Muscle layer of colon (tissue), 2 donors: ENCODE measurements around the gene WHRN.

ENCODE experiments used
- H3K27ac ChIP-seq: one replicate; pipeline ENCODE4 v1.7.0; 2013; ENCODE audit warnings: low read depth, mild to moderate bottlenecking, low read length, moderate library complexity
- H3K27me3 ChIP-seq, 2 donors: one replicate each; pipeline ENCODE4 v1.7.0; 2013; ENCODE audit warnings: low read length in 2 of 2, mild to moderate bottlenecking in 2 of 2; ENCODE audit not compliant: insufficient read depth in 2 of 2, control insufficient read depth in 1 of 2
- H3K36me3 ChIP-seq: one replicate; pipeline ENCODE4 v1.7.0; 2013; ENCODE audit warnings: mild to moderate bottlenecking, low read length; ENCODE audit not compliant: insufficient read depth
- H3K4me1 ChIP-seq: one replicate; pipeline ENCODE4 v1.7.0; 2013; ENCODE audit warnings: mild to moderate bottlenecking, low read length; ENCODE audit not compliant: insufficient read depth
- H3K4me3 ChIP-seq, 2 donors: one replicate each; pipeline ENCODE4 v1.7.0; 2013; ENCODE audit warnings: low read length in 2 of 2, low read depth in 1 of 2, mild to moderate bottlenecking in 1 of 2, moderate library complexity in 1 of 2
- H3K9ac ChIP-seq: one replicate; pipeline ENCODE4 v1.7.0; 2013; ENCODE audit warnings: low read length
- H3K9me3 ChIP-seq: one replicate; pipeline ENCODE4 v1.7.0; 2013; ENCODE audit warnings: mild to moderate bottlenecking, low read length
- donor health status: abdominal sarcoma.
- donor health status: Adenocarcinoma of cecum.

Gene WHRN

DNA sequence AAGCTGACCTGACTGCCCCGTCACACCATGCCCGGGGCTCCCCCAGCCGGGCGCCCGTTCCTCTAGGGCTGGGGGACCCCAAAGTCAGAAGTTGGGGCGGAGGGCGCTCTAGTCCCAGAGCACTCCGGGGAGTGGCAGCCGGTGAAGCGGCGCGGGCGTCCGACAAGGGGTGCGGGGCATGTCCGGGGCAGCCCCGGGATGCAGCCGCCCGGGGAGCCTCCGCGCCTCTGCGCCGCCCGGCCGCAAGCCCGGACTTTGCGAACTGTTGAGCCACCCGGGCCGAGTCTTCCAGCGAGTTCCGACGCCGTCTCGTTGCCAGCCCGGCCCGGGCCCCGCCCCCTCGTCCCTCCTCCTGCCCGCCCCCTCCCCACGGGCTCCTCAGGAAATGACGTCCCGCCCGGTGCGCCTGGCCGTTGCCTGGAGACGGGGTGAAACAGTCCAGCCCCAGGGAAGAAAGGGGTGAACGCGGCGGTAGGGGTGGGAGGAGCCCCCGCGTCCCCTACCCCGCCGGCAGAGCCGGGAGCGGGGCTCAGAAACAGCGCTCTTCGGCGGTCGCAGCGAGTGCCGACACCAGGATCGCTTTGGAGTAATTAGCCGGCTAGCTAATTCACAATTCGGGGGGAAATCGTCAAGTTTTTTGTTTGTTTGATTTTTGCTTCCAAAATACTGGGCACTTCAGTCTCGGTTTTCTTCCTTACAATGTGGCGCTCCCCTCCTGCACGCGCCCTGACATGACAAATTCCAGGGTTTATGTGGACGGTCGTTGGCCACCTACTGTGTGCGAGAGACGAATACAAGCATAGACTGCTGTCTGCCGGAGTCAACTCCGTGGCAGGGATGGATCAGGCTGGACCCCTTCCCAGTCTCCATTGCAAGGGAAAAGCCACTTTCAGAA, at the start of gene WHRN:
Gene WHRN, minus strand, starts transcription at position 287 of the 895 bp plus-strand sequence. CDS start 672 bp downstream, outside the sequence.
- Histone ChIP-seq H3K27me3 (no peaks in the 10 kb centered on the region), H3K4me3 (peak within 1 kb of the TSS; percentile 72 to 94), H3K36me3 (no peaks in the 10 kb centered on the region), H3K9me3 (no peaks in the 10 kb centered on the region), H3K27ac (peak within 1 kb of the TSS; percentile 96), H3K4me1 (peaks cover 28% of the 10 kb centered on the region), H3K9ac (peak within 1 kb of the TSS; percentile 75)

DNA sequence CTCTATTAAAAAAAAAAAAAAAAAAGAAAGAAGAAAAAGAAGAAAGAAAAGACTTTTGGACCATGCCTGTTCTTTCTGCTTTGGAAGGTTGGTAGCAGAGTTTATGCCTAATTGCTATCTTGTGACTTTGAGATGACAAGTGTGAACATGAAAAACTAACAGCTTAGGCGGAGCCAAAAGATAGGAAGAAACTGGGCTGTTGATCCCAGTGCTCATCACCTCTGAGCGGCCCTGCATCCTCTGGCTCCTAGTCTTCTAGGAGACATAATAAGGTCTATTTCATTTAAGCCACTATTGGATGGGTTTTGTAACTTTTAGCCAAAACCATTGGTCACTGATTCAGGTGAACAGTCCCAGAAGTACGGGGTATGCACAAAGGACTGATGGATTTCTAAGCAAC, 47.9 kb upstream of the WHRN start:
- no peaks in the 10 kb centered on the region for H3K27me3 ChIP-seq
- no peaks in the 10 kb centered on the region for H3K9me3 ChIP-seq
- no peak overlapping the region for H3K27ac ChIP-seq
- no peak overlapping the region for H3K9ac ChIP-seq
- H3K4me3 ChIP-seq = no peak overlapping the region
- H3K4me1 ChIP-seq = no peaks in the 10 kb centered on the region
- H3K36me3 ChIP-seq = no peaks in the 10 kb centered on the region

DNA sequence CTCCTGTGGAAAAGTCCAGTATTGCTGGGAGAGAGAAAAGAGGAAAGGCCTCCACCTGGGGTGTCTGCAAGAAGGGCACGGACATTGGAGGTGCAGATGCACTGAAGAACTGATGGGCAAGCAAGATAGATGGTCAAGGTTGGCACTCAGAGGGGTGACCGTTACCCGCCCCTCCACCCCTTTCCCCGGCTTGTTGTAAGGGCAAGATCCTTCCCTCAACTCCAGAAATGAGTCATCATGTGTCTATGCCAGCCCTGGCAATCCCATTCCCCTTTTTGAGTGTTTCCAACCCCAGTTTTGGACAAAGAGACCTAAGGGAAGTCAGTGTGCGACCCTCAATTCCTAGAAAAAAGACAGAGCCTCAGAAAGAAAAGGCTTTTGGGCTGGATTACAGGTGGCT, 47.4 kb upstream of the WHRN start:
- Histone ChIP-seq H3K9ac (no peak overlapping the region), H3K36me3 (no peaks in the 10 kb centered on the region), H3K9me3 (no peaks in the 10 kb centered on the region), H3K4me1 (no peaks in the 10 kb centered on the region), H3K27ac (no peak overlapping the region), H3K4me3 (no peak overlapping the region), H3K27me3 (no peaks in the 10 kb centered on the region)

DNA sequence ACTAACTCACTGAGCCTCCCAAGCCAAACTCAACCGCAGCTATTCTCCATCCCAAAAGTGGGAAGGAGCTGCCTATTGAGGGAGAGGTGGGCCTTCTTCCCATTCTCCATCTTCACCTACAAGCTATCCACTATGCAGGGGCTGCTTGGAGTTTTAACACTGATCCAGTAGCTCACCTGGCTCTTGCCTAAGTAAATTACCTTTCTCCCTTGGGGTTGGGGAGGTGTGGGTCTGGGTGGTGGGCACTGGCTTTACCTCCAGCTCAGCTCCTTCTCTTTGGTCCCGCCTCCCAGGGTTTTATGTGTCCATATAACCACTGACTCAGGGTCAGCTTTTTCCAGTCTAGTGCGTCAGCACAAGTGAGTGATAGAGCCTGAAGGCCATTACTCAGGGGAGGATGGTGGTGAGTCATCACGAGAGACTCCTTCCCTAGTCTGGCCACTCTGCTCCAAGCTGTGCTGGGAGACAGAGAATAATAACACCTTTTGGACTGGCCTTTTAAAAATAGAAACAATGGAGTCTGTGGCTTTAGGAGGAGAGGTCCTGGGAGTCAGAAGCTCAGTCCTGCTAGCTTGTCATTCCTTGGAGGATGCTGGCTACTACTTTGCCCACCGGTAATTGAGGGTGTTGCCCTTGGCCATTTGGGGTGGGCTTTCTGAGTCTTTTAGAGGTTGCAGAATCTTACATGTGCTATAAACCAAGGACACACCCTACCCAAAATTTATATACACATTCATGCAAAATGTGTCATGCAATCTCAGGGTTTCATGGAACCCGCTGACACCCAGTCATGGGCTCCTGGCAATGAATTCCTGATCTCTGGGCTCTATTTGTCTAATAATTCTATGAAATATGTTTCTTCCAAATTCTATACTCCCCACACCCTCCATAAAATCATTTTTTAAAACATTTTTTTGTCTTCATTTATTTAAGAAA, 46.7 kb upstream of the WHRN start:
- no peaks in the 10 kb centered on the region for H3K36me3 ChIP-seq
- H3K4me3 ChIP-seq = no peak overlapping the region
- H3K9me3 ChIP-seq = no peaks in the 10 kb centered on the region
- H3K9ac ChIP-seq = no peak overlapping the region
- no peaks in the 10 kb centered on the region for H3K4me1 ChIP-seq
- H3K27me3 ChIP-seq = no peaks in the 10 kb centered on the region
- no peak overlapping the region for H3K27ac ChIP-seq

DNA sequence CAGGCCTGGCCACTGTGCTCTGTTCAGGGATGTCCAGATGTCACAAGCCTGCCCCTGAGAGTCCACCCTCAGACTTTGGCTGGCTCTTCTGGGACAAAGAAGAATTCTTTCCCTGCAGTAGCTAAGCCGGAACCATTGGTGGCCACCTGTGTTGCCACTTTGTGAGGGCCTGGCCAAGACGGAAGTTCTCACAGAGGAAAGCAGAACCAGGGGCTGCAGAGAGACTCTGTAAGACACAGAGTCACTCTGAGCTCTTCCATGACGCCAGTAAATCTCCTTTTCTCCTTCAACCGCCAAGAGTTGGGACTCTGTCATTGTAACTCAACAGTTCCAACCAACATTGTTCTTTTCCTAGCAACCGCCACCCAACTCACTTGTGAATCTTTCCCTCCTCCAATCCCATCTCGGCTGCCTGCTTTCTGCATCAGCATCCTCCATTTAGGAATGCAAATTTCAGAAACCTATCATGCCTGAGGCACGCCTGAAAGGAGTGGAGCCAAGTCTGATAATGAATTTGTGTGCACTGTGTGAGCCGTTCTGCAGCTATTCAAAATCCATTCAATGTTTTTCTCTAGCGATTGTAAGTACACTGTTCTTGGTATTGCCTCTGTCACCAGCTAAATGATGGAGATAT, 44.5 kb upstream of the WHRN start:
- no peak overlapping the region for H3K27ac ChIP-seq
- no peaks in the 10 kb centered on the region for H3K27me3 ChIP-seq
- H3K36me3 ChIP-seq = no peaks in the 10 kb centered on the region
- no peaks in the 10 kb centered on the region for H3K9me3 ChIP-seq
- no peak overlapping the region for H3K4me3 ChIP-seq
- H3K4me1 ChIP-seq = no peaks in the 10 kb centered on the region
- no peak overlapping the region for H3K9ac ChIP-seq

DNA sequence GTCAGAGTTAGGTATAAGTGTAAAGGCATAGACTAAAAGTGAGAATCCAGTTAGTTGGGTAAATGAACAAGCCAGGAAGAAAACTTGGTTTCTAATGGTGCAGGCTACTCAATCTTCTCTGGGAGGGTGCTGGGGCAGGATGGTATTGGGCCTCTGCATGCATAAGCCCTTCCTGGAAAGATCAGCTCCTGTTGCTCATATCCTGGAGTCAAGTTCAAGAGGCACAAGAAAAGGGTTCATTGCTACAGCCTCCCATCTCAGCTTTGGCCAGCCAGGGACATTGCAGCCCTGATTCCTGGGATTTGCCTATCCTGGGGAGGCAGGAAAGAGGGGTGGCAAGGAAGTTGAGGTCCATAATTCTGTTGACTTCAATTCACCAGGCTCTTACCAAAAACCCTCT, 41.6 kb upstream of the WHRN start:
- Histone ChIP-seq H3K4me1 (no peaks in the 10 kb centered on the region), H3K27me3 (no peaks in the 10 kb centered on the region), H3K27ac (no peak overlapping the region), H3K36me3 (no peaks in the 10 kb centered on the region), H3K9me3 (no peaks in the 10 kb centered on the region), H3K9ac (no peak overlapping the region), H3K4me3 (no peak overlapping the region)

DNA sequence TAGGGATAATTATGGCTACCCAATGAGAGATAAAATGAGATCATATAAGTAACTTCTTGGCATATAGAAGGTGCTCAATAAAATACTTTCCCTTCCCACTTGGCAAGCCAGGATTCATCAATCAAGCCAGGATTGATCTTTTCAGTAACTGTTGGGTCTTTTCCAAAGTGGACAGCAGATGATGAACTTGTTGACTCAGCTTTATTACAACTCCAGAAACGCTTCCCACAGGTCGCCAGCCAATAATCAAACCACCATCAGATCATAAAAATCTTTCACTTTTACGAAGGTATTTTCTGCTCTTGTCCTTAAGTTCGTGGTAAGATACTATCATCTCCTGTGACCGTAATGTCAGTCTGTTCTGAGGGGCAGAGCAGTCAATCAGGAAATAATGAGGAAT, 39.8 kb upstream of the WHRN start:
- no peak overlapping the region for H3K4me3 ChIP-seq
- no peaks in the 10 kb centered on the region for H3K27me3 ChIP-seq
- no peak overlapping the region for H3K27ac ChIP-seq
- H3K4me1 ChIP-seq = no peaks in the 10 kb centered on the region
- H3K36me3 ChIP-seq = no peaks in the 10 kb centered on the region
- H3K9me3 ChIP-seq = no peaks in the 10 kb centered on the region
- no peak overlapping the region for H3K9ac ChIP-seq

DNA sequence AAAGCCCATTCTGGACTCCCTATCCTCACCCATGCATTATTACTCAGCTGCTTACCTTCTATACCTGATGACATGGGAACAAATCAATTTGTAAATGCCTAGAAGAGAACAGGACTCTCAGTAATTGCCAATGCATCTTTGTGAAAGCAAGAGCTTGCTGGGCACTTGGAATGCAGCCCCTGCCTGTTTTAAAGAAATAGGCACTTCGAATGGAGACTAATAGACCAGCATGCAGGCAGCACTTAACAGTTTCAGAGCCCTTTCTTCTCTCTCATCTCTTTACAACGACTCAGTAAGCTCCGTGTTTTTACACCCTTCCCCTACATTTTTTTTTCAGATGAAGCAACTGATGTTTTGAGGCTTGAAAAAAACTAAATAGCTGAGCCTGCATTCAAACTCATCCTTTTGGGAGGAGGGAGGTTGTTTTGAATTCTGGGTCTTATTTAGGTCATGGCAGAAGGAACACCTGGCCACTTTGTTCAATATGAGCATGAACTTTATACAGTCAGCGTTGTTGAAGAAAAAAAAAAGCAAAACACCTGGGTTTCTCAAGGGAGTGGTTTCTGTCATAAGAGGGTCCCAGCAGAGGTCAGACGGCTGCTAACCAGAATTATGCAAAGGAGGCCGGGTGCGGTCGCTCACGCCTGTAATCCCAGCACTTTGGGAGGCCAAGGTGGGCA, 34.6 kb upstream of the WHRN start:
- Histone ChIP-seq H3K36me3 (no peaks in the 10 kb centered on the region), H3K27ac (no peak overlapping the region), H3K4me3 (no peak overlapping the region), H3K4me1 (no peaks in the 10 kb centered on the region), H3K9ac (no peak overlapping the region), H3K27me3 (no peaks in the 10 kb centered on the region), H3K9me3 (no peaks in the 10 kb centered on the region)

DNA sequence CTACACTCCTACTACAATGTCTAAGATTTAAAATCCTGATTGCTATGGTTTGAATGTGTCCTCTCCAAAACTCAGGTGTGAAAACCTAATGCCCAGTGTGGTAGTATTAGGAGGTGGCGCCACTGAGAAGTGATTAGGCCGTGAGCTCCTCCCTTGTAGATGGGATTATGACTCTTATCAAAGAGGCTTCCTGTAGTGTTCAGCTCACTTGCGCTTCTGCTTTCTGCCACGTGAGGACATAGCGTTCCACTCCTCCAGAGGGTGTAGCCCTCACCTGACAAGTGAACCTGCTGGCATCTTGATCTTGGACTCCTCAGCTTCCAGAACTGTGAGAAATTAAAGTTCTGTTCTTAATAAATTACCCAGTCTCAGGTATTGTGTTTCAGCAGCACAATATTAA, 33.0 kb upstream of the WHRN start:
- no peak overlapping the region for H3K27ac ChIP-seq

DNA sequence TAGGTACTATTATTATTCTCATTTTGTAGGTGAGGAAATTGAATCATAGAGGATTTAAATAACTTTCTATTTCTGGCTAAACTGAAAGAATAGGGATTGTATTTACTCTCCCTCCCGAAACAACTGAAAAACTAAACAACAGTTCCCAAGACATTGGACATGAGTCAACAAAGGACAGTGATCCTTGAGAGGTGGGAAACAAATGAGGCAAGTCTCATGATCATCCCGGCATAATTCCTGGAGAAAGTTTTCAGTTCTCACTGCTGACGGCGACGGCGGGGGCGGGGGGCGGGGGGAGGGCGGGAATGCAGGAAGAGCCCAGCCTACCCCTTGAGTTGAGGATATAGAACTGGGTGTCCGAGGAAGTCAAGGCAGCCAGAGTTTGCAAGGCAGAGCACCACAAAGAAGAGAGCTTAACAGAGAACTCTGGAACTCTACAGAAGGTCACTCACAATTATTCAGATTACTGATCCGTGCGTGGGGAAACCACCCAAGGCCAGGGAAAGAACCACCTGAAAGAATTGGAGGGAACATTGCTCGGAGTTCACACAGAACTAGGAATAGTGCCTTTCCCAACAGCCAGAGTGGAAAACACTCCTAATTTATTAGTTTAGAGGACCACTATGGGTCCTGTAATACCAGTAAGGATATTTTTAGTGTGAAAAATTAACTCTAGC, 27.4 kb upstream of the WHRN start:
- Histone ChIP-seq H3K27ac (no peak overlapping the region), H3K9me3 (no peaks in the 10 kb centered on the region), H3K4me1 (no peaks in the 10 kb centered on the region), H3K9ac (no peak overlapping the region), H3K27me3 (no peaks in the 10 kb centered on the region), H3K36me3 (no peaks in the 10 kb centered on the region), H3K4me3 (no peak overlapping the region)

More for the DNA sequence above, 33.0 kb upstream of the WHRN start:
- no peak overlapping the region for H3K4me3 ChIP-seq
- H3K9ac ChIP-seq = no peak overlapping the region
- no peaks in the 10 kb centered on the region for H3K4me1 ChIP-seq
- H3K27me3 ChIP-seq = no peaks in the 10 kb centered on the region
- H3K9me3 ChIP-seq = no peaks in the 10 kb centered on the region
- no peaks in the 10 kb centered on the region for H3K36me3 ChIP-seq
